ENCODE measurements around the gene PPP2R2B.

The PPP2R2B gene

GRCh38 chr5:146883511-146883910 lies 5.0 kb upstream of the PPP2R2B start:
- TF ChIP-seq GABPA (IDR thresholded peaks at IDR 0.05; ENCODE audit: low read depth) (no peak), POLR2AphosphoS5 (IDR thresholded peaks at IDR 0.05; ENCODE audit: low read depth) (no peak), SPI1 (IDR thresholded peaks at IDR 0.05; ENCODE audit: borderline replicate concordance, low read depth) (no peak)
- TF ChIP-seq, protein P1, sequence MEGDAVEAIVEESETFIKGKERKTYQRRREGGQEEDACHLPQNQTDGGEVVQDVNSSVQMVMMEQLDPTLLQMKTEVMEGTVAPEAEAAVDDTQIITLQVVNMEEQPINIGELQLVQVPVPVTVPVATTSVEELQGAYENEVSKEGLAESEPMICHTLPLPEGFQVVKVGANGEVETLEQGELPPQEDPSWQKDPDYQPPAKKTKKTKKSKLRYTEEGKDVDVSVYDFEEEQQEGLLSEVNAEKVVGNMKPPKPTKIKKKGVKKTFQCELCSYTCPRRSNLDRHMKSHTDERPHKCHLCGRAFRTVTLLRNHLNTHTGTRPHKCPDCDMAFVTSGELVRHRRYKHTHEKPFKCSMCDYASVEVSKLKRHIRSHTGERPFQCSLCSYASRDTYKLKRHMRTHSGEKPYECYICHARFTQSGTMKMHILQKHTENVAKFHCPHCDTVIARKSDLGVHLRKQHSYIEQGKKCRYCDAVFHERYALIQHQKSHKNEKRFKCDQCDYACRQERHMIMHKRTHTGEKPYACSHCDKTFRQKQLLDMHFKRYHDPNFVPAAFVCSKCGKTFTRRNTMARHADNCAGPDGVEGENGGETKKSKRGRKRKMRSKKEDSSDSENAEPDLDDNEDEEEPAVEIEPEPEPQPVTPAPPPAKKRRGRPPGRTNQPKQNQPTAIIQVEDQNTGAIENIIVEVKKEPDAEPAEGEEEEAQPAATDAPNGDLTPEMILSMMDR (IDR thresholded peaks at IDR 0.05; ENCODE audit: insufficient read depth, low read length): no peak
- TF ChIP-seq, protein P2, sequence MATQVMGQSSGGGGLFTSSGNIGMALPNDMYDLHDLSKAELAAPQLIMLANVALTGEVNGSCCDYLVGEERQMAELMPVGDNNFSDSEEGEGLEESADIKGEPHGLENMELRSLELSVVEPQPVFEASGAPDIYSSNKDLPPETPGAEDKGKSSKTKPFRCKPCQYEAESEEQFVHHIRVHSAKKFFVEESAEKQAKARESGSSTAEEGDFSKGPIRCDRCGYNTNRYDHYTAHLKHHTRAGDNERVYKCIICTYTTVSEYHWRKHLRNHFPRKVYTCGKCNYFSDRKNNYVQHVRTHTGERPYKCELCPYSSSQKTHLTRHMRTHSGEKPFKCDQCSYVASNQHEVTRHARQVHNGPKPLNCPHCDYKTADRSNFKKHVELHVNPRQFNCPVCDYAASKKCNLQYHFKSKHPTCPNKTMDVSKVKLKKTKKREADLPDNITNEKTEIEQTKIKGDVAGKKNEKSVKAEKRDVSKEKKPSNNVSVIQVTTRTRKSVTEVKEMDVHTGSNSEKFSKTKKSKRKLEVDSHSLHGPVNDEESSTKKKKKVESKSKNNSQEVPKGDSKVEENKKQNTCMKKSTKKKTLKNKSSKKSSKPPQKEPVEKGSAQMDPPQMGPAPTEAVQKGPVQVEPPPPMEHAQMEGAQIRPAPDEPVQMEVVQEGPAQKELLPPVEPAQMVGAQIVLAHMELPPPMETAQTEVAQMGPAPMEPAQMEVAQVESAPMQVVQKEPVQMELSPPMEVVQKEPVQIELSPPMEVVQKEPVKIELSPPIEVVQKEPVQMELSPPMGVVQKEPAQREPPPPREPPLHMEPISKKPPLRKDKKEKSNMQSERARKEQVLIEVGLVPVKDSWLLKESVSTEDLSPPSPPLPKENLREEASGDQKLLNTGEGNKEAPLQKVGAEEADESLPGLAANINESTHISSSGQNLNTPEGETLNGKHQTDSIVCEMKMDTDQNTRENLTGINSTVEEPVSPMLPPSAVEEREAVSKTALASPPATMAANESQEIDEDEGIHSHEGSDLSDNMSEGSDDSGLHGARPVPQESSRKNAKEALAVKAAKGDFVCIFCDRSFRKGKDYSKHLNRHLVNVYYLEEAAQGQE (IDR thresholded peaks at IDR 0.05; ENCODE audit: insufficient replicate concordance, low read depth): no peak
- Histone ChIP-seq H3K27ac (replicated peaks) (no peak overlapping the region), H3K4me3 (replicated peaks; ENCODE audit: insufficient read depth, low read length) (no peak overlapping the region), H3K27me3 (ENCODE audit: insufficient read depth, poor library complexity, severe bottlenecking) (peaks cover 6% of the 10 kb centered on the region)
- no peak for DNase-seq (ENCODE audit: low read depth in 1 of 2, low spot score in 1 of 2)

- TF ChIP-seq, protein P2 (IDR thresholded peaks at IDR 0.05; ENCODE audit: insufficient replicate concordance, low read depth): no peak
- TF ChIP-seq POLR2AphosphoS5 (IDR thresholded peaks at IDR 0.05; ENCODE audit: low read depth) (no peak), SPI1 (IDR thresholded peaks at IDR 0.05; ENCODE audit: borderline replicate concordance, low read depth) (peak; percentile 94), GABPA (IDR thresholded peaks at IDR 0.05; ENCODE audit: low read depth) (0 out of 2 replicates have a peak, but pooled peaks have one; percentile 30)
- TF ChIP-seq, protein P1 (IDR thresholded peaks at IDR 0.05; ENCODE audit: insufficient read depth, low read length): no peak
- DNase-seq (ENCODE audit: low read depth in 1 of 2, low spot score in 1 of 2): peak in 1 of 2 experiments; percentile 74
- H3K27me3 ChIP-seq (ENCODE audit: insufficient read depth, poor library complexity, severe bottlenecking): peaks cover 21% of the 10 kb centered on the region
- peak overlapping the region; percentile 53; the same call in 1 of the 2 replicates for H3K27ac ChIP-seq (replicated peaks)
- H3K4me3 ChIP-seq (replicated peaks; ENCODE audit: insufficient read depth, low read length): no peak overlapping the region
These were observed 2.4 kb upstream of the PPP2R2B start for GRCh38 chr5:146880966-146881365.

DNA sequence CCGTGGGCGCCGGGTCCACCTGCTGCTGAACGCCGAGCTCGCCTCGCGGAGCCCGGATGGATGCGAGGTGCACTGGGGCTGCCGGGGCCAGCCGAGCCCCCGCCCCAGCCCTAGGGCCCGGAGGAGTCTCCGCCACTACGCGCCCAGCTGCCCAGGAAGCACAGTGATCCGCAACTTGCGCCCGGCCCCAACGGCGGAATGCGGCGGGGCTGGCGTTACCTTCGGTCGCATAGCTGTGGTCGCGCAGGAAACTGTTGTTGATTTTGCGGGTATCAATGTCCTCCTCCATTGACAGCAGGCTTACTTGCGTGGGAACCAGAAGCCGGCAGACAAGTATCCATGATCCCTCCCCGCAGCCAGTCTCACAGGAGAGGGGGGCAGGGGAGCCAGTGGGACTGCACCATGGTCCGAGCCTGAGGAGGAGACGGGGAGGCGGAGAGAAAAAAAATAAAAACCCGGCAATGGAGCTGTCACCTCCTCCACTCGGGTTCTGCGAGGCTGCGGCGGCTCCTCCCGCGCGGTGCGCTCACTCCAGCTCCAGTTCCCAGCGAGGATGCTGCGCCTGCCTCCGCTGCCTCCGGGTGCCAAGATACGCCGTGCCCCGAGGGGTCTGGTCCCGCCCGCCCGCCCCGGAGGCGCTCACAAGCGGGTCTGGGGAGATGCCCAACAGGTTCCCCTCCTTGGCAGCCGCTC lies 628 bp downstream of the PPP2R2B start:
- no peak overlapping the region for H3K27ac ChIP-seq (replicated peaks)
- no peak for DNase-seq (ENCODE audit: low read depth in 1 of 2, low spot score in 1 of 2)

More for the DNA sequence above, 628 bp downstream of the PPP2R2B start:
- peaks cover 21% of the 10 kb centered on the region for H3K27me3 ChIP-seq (ENCODE audit: insufficient read depth, poor library complexity, severe bottlenecking)
- H3K4me3 ChIP-seq (replicated peaks; ENCODE audit: insufficient read depth, low read length): peak overlapping the region; percentile 14; the same call in 1 of the 2 replicates
- no peak for TF ChIP-seq GABPA (IDR thresholded peaks at IDR 0.05; ENCODE audit: low read depth)
- no peak for TF ChIP-seq POLR2AphosphoS5 (IDR thresholded peaks at IDR 0.05; ENCODE audit: low read depth)
- TF ChIP-seq, protein P1 (IDR thresholded peaks at IDR 0.05; ENCODE audit: insufficient read depth, low read length): no peak
- TF ChIP-seq SPI1 (IDR thresholded peaks at IDR 0.05; ENCODE audit: borderline replicate concordance, low read depth): no peak
- TF ChIP-seq, protein P2 (IDR thresholded peaks at IDR 0.05; ENCODE audit: insufficient replicate concordance, low read depth): no peak
